A673 (cell line): Measurements from ENCODE around the gene TTC28. TPM values are rescaled to one million over a fixed set of nuclear protein-coding genes. Genes with fewer than 3 reads are reported as not detected.

Experiments used
- BruUV-seq: library from RNA; stranded (reverse); fragments of 400-500 nt; replicated peaks from 2 replicates; lab custom pipeline; 2021; lab: Mats Ljungman, UMichigan
- CTCF ChIA-PET: fragments of 300-600 bp; sonication (Branson Sonifier 250); formaldehyde crosslinking; loops from one replicate; lab custom pipeline; 2022; ENCODE audit warnings: antibody characterized with exemption; lab: Charles Lee
- POLR2A ChIA-PET: fragments of 300-600 bp; sonication (Branson Sonifier 250); formaldehyde crosslinking; loops from one replicate; lab custom pipeline; 2022; ENCODE audit warnings: antibody characterized with exemption; ENCODE audit not compliant: low non-redundant PET; lab: Charles Lee
- DNase-seq: peaks from one replicate; pipeline ENCODE4 v3.0.0-alpha.2; 2015; ENCODE audit warnings: low spot score
- H3K27ac ChIP-seq: fragments of 200-600 bp; sonication (generic); 2 replicates; pipeline ENCODE4 v1.5.1; 2016; ENCODE audit warnings: mixed run types, low read depth, mild to moderate bottlenecking, mixed read lengths, antibody characterized with exemption, low read length; ENCODE audit not compliant: poor library complexity, severe bottlenecking
- H3K27me3 ChIP-seq: fragments of 200-600 bp; sonication (generic); replicated peaks from 2 replicates; pipeline ENCODE4 v1.6.1; 2017; ENCODE audit warnings: mixed run types, low read depth, mild to moderate bottlenecking, mixed read lengths, antibody characterized with exemption, low read length; ENCODE audit not compliant: insufficient read depth, poor library complexity
- H3K36me3 ChIP-seq: fragments of 200-600 bp; sonication (generic); 2 replicates; pipeline ENCODE4 v1.6.1; 2016; ENCODE audit warnings: mixed run types, mild to moderate bottlenecking, mixed read lengths, antibody characterized with exemption, low read length; ENCODE audit not compliant: insufficient read depth, poor library complexity, severe bottlenecking
- H3K4me1 ChIP-seq: fragments of 200-600 bp; sonication (generic); 2 replicates; pipeline ENCODE4 v1.6.1; 2017; ENCODE audit warnings: mixed run types, mild to moderate bottlenecking, mixed read lengths, antibody characterized with exemption, low read length; ENCODE audit not compliant: insufficient read depth, poor library complexity, severe bottlenecking
- H3K4me3 ChIP-seq: fragments of 200-600 bp; sonication (generic); 2 replicates; pipeline ENCODE4 v1.5.1; 2016; ENCODE audit warnings: low read depth, mixed run types, mild to moderate bottlenecking, mixed read lengths, low read length; ENCODE audit not compliant: poor library complexity, severe bottlenecking
- H3K9me3 ChIP-seq: fragments of 200-600 bp; sonication (generic); 2 replicates; pipeline ENCODE4 v1.6.1; 2016; ENCODE audit warnings: mixed run types, low read depth, mild to moderate bottlenecking, mixed read lengths, antibody characterized with exemption, low read length; ENCODE audit not compliant: poor library complexity, severe bottlenecking
- CTCF ChIP-seq: fragments of 300-800, 200-600 bp; sonication (generic); conservative IDR thresholded peaks from 2 replicates; pipeline ENCODE4 v1.5.1; 2017; ENCODE audit warnings: low read depth, mild to moderate bottlenecking, antibody characterized with exemption, low read length, moderate library complexity, mixed read lengths
- EZH2 ChIP-seq: fragments of 200-600 bp; sonication (generic); IDR thresholded peaks from 2 replicates; pipeline ENCODE4 v1.6.1; 2017; ENCODE audit warnings: borderline replicate concordance, low read depth, mild to moderate bottlenecking, mixed read lengths, antibody characterized with exemption, low read length; ENCODE audit not compliant: poor library complexity, severe bottlenecking
- intact Hi-C: fragments of 100-400 bp; cut with micrococcal nuclease; formaldehyde crosslinking; loops from one replicate; pipeline ENCODE4 v1.10.0; 2022; ENCODE audit not compliant: unreplicated experiment
- total RNA-seq: library from RNA; stranded (reverse); gene quantifications from 2 replicates; pipeline ENCODE4 v1.2.3, GENCODE V29; 2021

TTC28 gene
- total RNA-seq, 1 experiment from 2014 or later = 48.7 TPM

GRCh38 chr22:28299309-28299708 lies 380.3 kb downstream of the TTC28 start:
- no peak overlapping the region for H3K27ac ChIP-seq

GRCh38 chr22:28297504-28297903 lies 382.1 kb downstream of the TTC28 start:
- ChIA-PET CTCF (no interaction called here), POLR2A (no interaction called here)
- no peaks in the 10 kb centered on the region for H3K27me3 ChIP-seq
- no TSS peak for BruUV-seq
- TF ChIP-seq EZH2 (no peak), CTCF (no peak)
- no peak overlapping the region for H3K27ac ChIP-seq
- no peaks in the 10 kb centered on the region for H3K36me3 ChIP-seq
- H3K4me1 ChIP-seq = no peaks in the 10 kb centered on the region
- H3K9me3 ChIP-seq = no peaks in the 10 kb centered on the region
- intact Hi-C loops = no loop called here
- H3K4me3 ChIP-seq = no peak overlapping the region
- DNase-seq = no peak

More at GRCh38 chr22:28299309-28299708, 380.3 kb downstream of the TTC28 start:
- DNase-seq = no peak
- no peaks in the 10 kb centered on the region for H3K36me3 ChIP-seq
- H3K27me3 ChIP-seq = no peaks in the 10 kb centered on the region
- no TSS peak for BruUV-seq
- H3K4me1 ChIP-seq = no peaks in the 10 kb centered on the region
- ChIA-PET POLR2A (no interaction called here), CTCF (no interaction called here)
- TF ChIP-seq CTCF = no peak
- no peak for TF ChIP-seq EZH2
- intact Hi-C loops = no loop called here
- no peak overlapping the region for H3K4me3 ChIP-seq
- no peaks in the 10 kb centered on the region for H3K9me3 ChIP-seq

GRCh38 chr22:28296452-28296851 lies 383.2 kb downstream of the TTC28 start:
- TF ChIP-seq CTCF (no peak), EZH2 (no peak)
- Histone ChIP-seq H3K4me1 (no peaks in the 10 kb centered on the region), H3K4me3 (no peak overlapping the region), H3K9me3 (no peaks in the 10 kb centered on the region), H3K36me3 (no peaks in the 10 kb centered on the region), H3K27ac (no peak overlapping the region), H3K27me3 (no peaks in the 10 kb centered on the region)
- POLR2A ChIA-PET = no interaction called here
- CTCF ChIA-PET = no interaction called here
- intact Hi-C loops = no loop called here
- BruUV-seq = no TSS peak
- DNase-seq = no peak
